HEK293 (cell line): Measurements from ENCODE around the gene SAV1.

Source experiments
- CTCF ChIA-PET: fragments of 350-600 bp; formaldehyde crosslinking; extraction: SDS; loops from one replicate; lab custom pipeline; 2021; ENCODE audit warnings: antibody characterized with exemption; lab: Yijun Ruan, JAX
- POLR2A ChIA-PET: fragments of 300-600 bp; formaldehyde crosslinking; extraction: SDS; loops from one replicate; lab custom pipeline; 2020; ENCODE audit warnings: antibody characterized with exemption, inconsistent platforms; lab: Yijun Ruan, JAX
- H3K27ac ChIP-seq: fragments of 200-500 bp; sonication (Bioruptor generic); 2 replicates; pipeline ENCODE4 v1.5.1; 2014; ENCODE audit warnings: low read depth, low read length, control low read depth, inconsistent platforms; ENCODE audit errors: extremely low read depth
- H3K36me3 ChIP-seq, 2 experiments: fragments of 200-500 bp in 1 of 2; sonication (Bioruptor generic) in 1 of 2; 1 replicate in 1 of 2; 2 replicates in 1 of 2; pipeline ENCODE4 v1.5.1; 2014 to 2017; ENCODE audit warnings: inconsistent platforms in 2 of 2, low read length in 2 of 2; ENCODE audit not compliant: control insufficient read depth in 2 of 2, insufficient read depth in 1 of 2
- H3K4me1 ChIP-seq: fragments of 200-500 bp; sonication (Bioruptor generic); 2 replicates; pipeline ENCODE4 v1.5.1; 2014; ENCODE audit warnings: mild to moderate bottlenecking, low read length, inconsistent platforms; ENCODE audit not compliant: control insufficient read depth, insufficient read depth
- H3K4me3 ChIP-seq: 2 replicates; pipeline ENCODE4 v1.5.1; 2011; ENCODE audit warnings: low read depth, mild to moderate bottlenecking, control low read depth, low read length, moderate library complexity
- H3K9me3 ChIP-seq: fragments of 200-500 bp; sonication (Bioruptor generic); 2 replicates; pipeline ENCODE4 v1.5.1; 2014; ENCODE audit warnings: low read depth, low read length, inconsistent platforms; ENCODE audit not compliant: control insufficient read depth, insufficient read depth
- GLI4 ChIP-seq: fragments of 450-650 bp; formaldehyde crosslinking; IDR thresholded peaks from 2 replicates; pipeline ENCODE4 v1.5.1; 2016; ENCODE audit warnings: missing biosample characterization, missing genetic modification characterization
- HOXC10 ChIP-seq: sonication (generic); formaldehyde crosslinking; IDR thresholded peaks from 2 replicates; pipeline ENCODE4 v1.8.1; 2023; ENCODE audit warnings: mild to moderate bottlenecking, missing genetic modification reagents
- PRDM1 ChIP-seq: fragments of 450-650 bp; formaldehyde crosslinking; IDR thresholded peaks from 2 replicates; pipeline ENCODE4; 2016; ENCODE audit warnings: missing biosample characterization, missing genetic modification characterization
- RBAK ChIP-seq: fragments of 450-650 bp; formaldehyde crosslinking; IDR thresholded peaks from 2 replicates; pipeline ENCODE4 v1.5.1; 2016; ENCODE audit warnings: missing biosample characterization, missing genetic modification characterization
- SETDB1 ChIP-seq: IDR thresholded peaks from one replicate; pipeline ENCODE4 v1.6.1; 2017; ENCODE audit warnings: mild to moderate bottlenecking, low read length, moderate library complexity, mixed read lengths; ENCODE audit not compliant: insufficient read length
- ZBTB20 ChIP-seq: fragments of 450-650 bp; formaldehyde crosslinking; IDR thresholded peaks from 2 replicates; pipeline ENCODE4 v1.5.1; 2016; ENCODE audit warnings: missing biosample characterization, missing genetic modification characterization
- ZFP37 ChIP-seq: fragments of 450-650 bp; formaldehyde crosslinking; IDR thresholded peaks from 2 replicates; pipeline ENCODE4 v1.5.1; 2016; ENCODE audit warnings: missing biosample characterization, missing genetic modification characterization
- ZNF132 ChIP-seq: fragments of 450-650 bp; formaldehyde crosslinking; IDR thresholded peaks from 2 replicates; pipeline ENCODE4 v1.5.1; 2017; ENCODE audit warnings: missing biosample characterization, missing genetic modification characterization, borderline replicate concordance
- ZNF138 ChIP-seq: fragments of 450-650 bp; formaldehyde crosslinking; IDR thresholded peaks from 2 replicates; pipeline ENCODE4 v1.5.1; 2016; ENCODE audit warnings: missing biosample characterization, missing genetic modification characterization, borderline replicate concordance
- ZNF175 ChIP-seq: fragments of 450-650 bp; formaldehyde crosslinking; IDR thresholded peaks from 2 replicates; pipeline ENCODE4 v1.5.1; 2016; ENCODE audit warnings: missing biosample characterization, missing genetic modification characterization
- ZNF18 ChIP-seq: fragments of 450-650 bp; formaldehyde crosslinking; IDR thresholded peaks from 2 replicates; pipeline ENCODE4 v1.5.1; 2016; ENCODE audit warnings: missing biosample characterization, missing genetic modification characterization
- ZNF211 ChIP-seq: fragments of 450-650 bp; formaldehyde crosslinking; IDR thresholded peaks from 2 replicates; pipeline ENCODE4 v1.5.1; 2016; ENCODE audit warnings: low read depth, missing biosample characterization, missing genetic modification characterization
- ZNF214 ChIP-seq: fragments of 450-650 bp; formaldehyde crosslinking; IDR thresholded peaks from 2 replicates; pipeline ENCODE4 v1.5.1; 2017; ENCODE audit warnings: missing biosample characterization, mild to moderate bottlenecking, missing genetic modification characterization, borderline replicate concordance
- ZNF248 ChIP-seq: fragments of 450-650 bp; formaldehyde crosslinking; IDR thresholded peaks from 2 replicates; pipeline ENCODE4 v1.5.1; 2017; ENCODE audit warnings: missing biosample characterization, missing genetic modification characterization
- ZNF266 ChIP-seq: fragments of 450-650 bp; formaldehyde crosslinking; IDR thresholded peaks from 2 replicates; pipeline ENCODE4 v1.5.1; 2016; ENCODE audit warnings: missing biosample characterization, missing genetic modification characterization, low read depth
- ZNF280C ChIP-seq: fragments of 450-650 bp; formaldehyde crosslinking; IDR thresholded peaks from 2 replicates; pipeline ENCODE4 v1.5.1; 2016; ENCODE audit warnings: missing biosample characterization, missing genetic modification characterization
- ZNF292 ChIP-seq: fragments of 450-650 bp; formaldehyde crosslinking; IDR thresholded peaks from 2 replicates; pipeline ENCODE4 v1.5.1; 2016; ENCODE audit warnings: low read depth, missing biosample characterization, missing genetic modification characterization, borderline replicate concordance
- ZNF37A ChIP-seq: fragments of 450-650 bp; IDR thresholded peaks from 2 replicates; pipeline ENCODE4 v1.5.1; 2018; ENCODE audit warnings: missing biosample characterization, missing genetic modification characterization
- ZNF394 ChIP-seq: fragments of 450-650 bp; formaldehyde crosslinking; IDR thresholded peaks from 2 replicates; pipeline ENCODE4 v1.5.1; 2016; ENCODE audit warnings: missing biosample characterization, missing genetic modification characterization, mild to moderate bottlenecking, moderate library complexity, borderline replicate concordance
- ZNF416 ChIP-seq: fragments of 450-650 bp; formaldehyde crosslinking; IDR thresholded peaks from 2 replicates; pipeline ENCODE4 v1.5.1; 2016; ENCODE audit warnings: missing biosample characterization, missing genetic modification characterization
- ZNF530 ChIP-seq: fragments of 450-650 bp; formaldehyde crosslinking; IDR thresholded peaks from 2 replicates; pipeline ENCODE4 v1.5.1; 2016; ENCODE audit warnings: low read depth, missing biosample characterization, missing genetic modification characterization
- ZNF580 ChIP-seq: fragments of 450-650 bp; formaldehyde crosslinking; IDR thresholded peaks from 2 replicates; pipeline ENCODE4 v1.5.1; 2016; ENCODE audit warnings: missing biosample characterization, missing genetic modification characterization
- ZNF585B ChIP-seq: fragments of 450-650 bp; formaldehyde crosslinking; IDR thresholded peaks from 2 replicates; pipeline ENCODE4 v1.5.1; 2016; ENCODE audit warnings: missing biosample characterization, missing genetic modification characterization
- ZNF596 ChIP-seq: fragments of 450-650 bp; IDR thresholded peaks from 2 replicates; pipeline ENCODE4 v1.5.0; 2018; ENCODE audit warnings: missing biosample characterization, mild to moderate bottlenecking, missing genetic modification characterization, moderate library complexity
- ZNF610 ChIP-seq: fragments of 450-650 bp; formaldehyde crosslinking; IDR thresholded peaks from 2 replicates; pipeline ENCODE4 v1.5.1; 2016; ENCODE audit warnings: missing biosample characterization, missing genetic modification characterization, borderline replicate concordance
- ZNF639 ChIP-seq: fragments of 450-650 bp; formaldehyde crosslinking; IDR thresholded peaks from 2 replicates; pipeline ENCODE4 v1.5.1; 2016; ENCODE audit warnings: missing biosample characterization, missing genetic modification characterization
- ZNF701 ChIP-seq: fragments of 450-650 bp; formaldehyde crosslinking; IDR thresholded peaks from 2 replicates; pipeline ENCODE4 v1.5.1; 2016; ENCODE audit warnings: missing biosample characterization, missing genetic modification characterization
- ZSCAN30 ChIP-seq: fragments of 450-650 bp; IDR thresholded peaks from 2 replicates; pipeline ENCODE4 v1.5.1; 2018; ENCODE audit warnings: missing biosample characterization, mild to moderate bottlenecking, missing genetic modification characterization, moderate library complexity

SAV1 gene

GRCh38 chr14:50603565-50603964 lies 64.5 kb downstream of the SAV1 start (continued):
- TF ChIP-seq ZNF248 (tag by site-specific recombination) (no peak), ZNF132 (no peak), ZNF416 (no peak), SETDB1 (no peak)
- TF ChIP-seq, all 188 proteins: peak for 0

- CTCF ChIA-PET = interaction anchor here (0.6 to 2.3 kb wide), 5 partner anchors 33 to 177 kb away, joined by 3 to 21 read pairs (median 4); no protein-coding TSS in a partner anchor
- POLR2A ChIA-PET = interaction anchor here (0.6 kb wide), 1 partner anchor 163 kb away, joined by 3 read pairs; no protein-coding TSS in a partner anchor
- Histone ChIP-seq H3K36me3 (no peaks in the 10 kb centered on the region), H3K9me3 (no peaks in the 10 kb centered on the region), H3K4me3 (no peak overlapping the region), H3K27ac (no peak overlapping the region), H3K4me1 (peaks cover 6% of the 10 kb centered on the region)
- TF ChIP-seq ZNF701 (tag by site-specific recombination) = no peak
- TF ChIP-seq ZNF266 = no peak
- TF ChIP-seq HOXC10 (CRISPR knock-in tag) = no peak
- no peak for TF ChIP-seq ZBTB20 (tag by site-specific recombination)
- no peak for TF ChIP-seq ZNF175 (tag by site-specific recombination)
- no peak for TF ChIP-seq ZNF292 (tag by site-specific recombination)
- no peak for TF ChIP-seq ZFP37 (tag by site-specific recombination)
- no peak for TF ChIP-seq ZNF639 (tag by site-specific recombination)
- no peak for TF ChIP-seq GLI4 (tag by site-specific recombination)
- TF ChIP-seq ZNF610 = no peak
- TF ChIP-seq RBAK = no peak
- no peak for TF ChIP-seq ZNF138
- no peak for TF ChIP-seq ZNF214 (tag by site-specific recombination)
- TF ChIP-seq ZNF580 = no peak
- no peak for TF ChIP-seq ZNF18 (tag by site-specific recombination)
- no peak for TF ChIP-seq ZNF211
- no peak for TF ChIP-seq ZNF394 (tag by site-specific recombination)
- TF ChIP-seq ZNF37A (tag by site-specific recombination) = no peak
- no peak for TF ChIP-seq ZNF585B (tag by site-specific recombination)
- no peak for TF ChIP-seq ZSCAN30 (tag by site-specific recombination)
These were observed 66.1 kb downstream of the SAV1 start for GRCh38 chr14:50602035-50602434.

GRCh38 chr14:50601394-50601793 lies 66.7 kb downstream of the SAV1 start:
- Histone ChIP-seq H3K9me3 (no peaks in the 10 kb centered on the region), H3K36me3 (no peaks in the 10 kb centered on the region), H3K27ac (no peak overlapping the region), H3K4me1 (peaks cover 6% of the 10 kb centered on the region), H3K4me3 (no peak overlapping the region)
- ChIA-PET POLR2A (interaction anchor here (0.6 kb wide), 1 partner anchor 163 kb away, joined by 3 read pairs; no protein-coding TSS in a partner anchor), CTCF (interaction anchor here (0.6 to 2.3 kb wide), 10 partner anchors 9 to 259 kb away, joined by 3 to 21 read pairs (median 3); no protein-coding TSS in a partner anchor)
- TF ChIP-seq ZNF530 (no peak), PRDM1 (tag by site-specific recombination) (no peak), ZNF280C (tag by site-specific recombination) (no peak), ZNF596 (no peak), ZNF18 (tag by site-specific recombination) (no peak)
